Kidney (tissue), 14 donors: Measurements from ENCODE around the gene ACBD7. TPM values are rescaled to one million over a fixed set of nuclear protein-coding genes. Genes with fewer than 3 reads are reported as not detected.

Experiments
- DNase-seq, 5 donors: peaks; one replicate each; pipeline ENCODE4 v3.0.0-alpha.2; 2013 to 2020
- FAIRE-seq: peaks from 2 replicates; lab custom pipeline; 2012; peaks lifted over from hg19 to GRCh38; lab: Jason Lieb, UNC
- H3K27ac ChIP-seq, 2 donors: one replicate each; pipeline ENCODE4 v1.7.0; 2013; ENCODE audit warnings: low read depth in 2 of 2, low read length in 2 of 2, inconsistent platforms in 1 of 2
- H3K27me3 ChIP-seq: one replicate; pipeline ENCODE4 v1.7.1; 2013; ENCODE audit warnings: low read length, inconsistent platforms; ENCODE audit not compliant: control insufficient read depth, insufficient read depth
- H3K36me3 ChIP-seq, 3 donors: one replicate each; pipeline versions ENCODE4 v1.7.0 to v1.7.1; 2013; ENCODE audit warnings: low read length in 3 of 3, control low read depth in 1 of 3, inconsistent platforms in 1 of 3; ENCODE audit not compliant: insufficient read depth in 3 of 3, control insufficient read depth in 2 of 3
- H3K4me1 ChIP-seq, 3 donors: one replicate each; pipeline versions ENCODE4 v1.7.0 to v1.7.1; 2013; ENCODE audit warnings: low read length in 3 of 3, inconsistent platforms in 1 of 3, low read depth in 1 of 3; ENCODE audit not compliant: control insufficient read depth in 2 of 3, insufficient read depth in 2 of 3
- H3K4me3 ChIP-seq, 3 donors: one replicate each; pipeline versions ENCODE4 v1.7.0 to v1.8.1; 2013; ENCODE audit warnings: low read length in 3 of 3, control low read depth in 1 of 3, inconsistent platforms in 1 of 3
- H3K9ac ChIP-seq, 3 donors: one replicate each; pipeline versions ENCODE4 v1.7.0 to v1.7.1; 2013; ENCODE audit warnings: low read length in 3 of 3, control low read depth in 1 of 3, inconsistent platforms in 1 of 3
- H3K9me3 ChIP-seq, 3 donors: one replicate each; pipeline versions ENCODE4 v1.7.0 to v1.7.1; 2013; ENCODE audit warnings: low read length in 3 of 3, control low read depth in 1 of 3, inconsistent platforms in 1 of 3; ENCODE audit not compliant: control insufficient read depth in 2 of 3, insufficient read depth in 1 of 3
- intact Hi-C: fragments of 100-400 bp; cut with DNase I; formaldehyde crosslinking; loops from one replicate; pipeline ENCODE4 v1.11.1; 2022
- polyA plus RNA-seq: library from polyadenylated mRNA; stranded (reverse); fragments of 350-450 nt; fragmentation: Illumina TruSeq; extraction: RNeasy Lipid Tissue Mini Kit (QIAGEN cat#74804); gene quantifications from one replicate; pipeline ENCODE4 v1.2.3, GENCODE V29; 2014; ENCODE audit warnings: low read depth, low replicate concordance; ENCODE audit not compliant: insufficient read depth
- total RNA-seq: library from RNA; stranded (reverse); fragmentation: NEBNext Ultra II Directional; extraction: Animal tissue kit (Norgen Biotek cat#: 25700); gene quantifications from one replicate; pipeline ENCODE4 v1.2.1, GENCODE V29; 2021
- TF ChIP-seq, protein P1 (sequence below): IDR thresholded peaks from 3 replicates; pipeline ENCODE4 v1.5.1; 2012; ENCODE audit warnings: mild to moderate bottlenecking, moderate library complexity, borderline replicate concordance; ENCODE audit not compliant: insufficient read depth; ENCODE audit errors: extremely low read depth
- donor health status: control.
- donor health status: control.
- donor health status: control.
- donor health status: control.
- donor health status: control.
- donor health status: DM: yes; HTN: yes; CAD: no.
- donor health status: Normal renal cell carcinoma (clear cell type).

The ACBD7 gene
- total and polyA plus RNA-seq, 2 donors from 2014 or later, result 0.50 to 0.56 TPM

DNA sequence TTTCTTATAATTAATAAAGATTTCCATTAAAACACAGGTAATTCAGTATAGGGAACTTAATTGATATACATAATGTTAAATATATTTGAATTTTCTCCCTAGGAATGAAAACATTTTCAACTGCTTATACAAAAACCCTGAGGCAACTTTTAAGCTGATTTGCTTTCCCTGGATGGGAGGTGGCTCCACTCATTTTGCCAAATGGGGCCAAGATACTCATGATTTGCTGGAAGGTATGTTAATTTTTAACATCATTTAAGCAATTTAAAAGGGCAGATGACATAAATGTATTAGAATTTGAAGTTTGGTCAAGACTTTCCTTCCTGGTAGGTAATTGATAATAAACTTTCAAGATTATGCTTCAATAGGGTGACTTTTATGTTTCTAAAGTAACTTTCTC, 39.0 kb downstream of the ACBD7 start:
- no peak overlapping the region for H3K27ac ChIP-seq
- DNase-seq, result no peak
- H3K36me3 ChIP-seq, result no peaks in the 10 kb centered on the region
- no peaks in the 10 kb centered on the region for H3K4me1 ChIP-seq
- H3K9ac ChIP-seq, result no peak overlapping the region
- no peaks in the 10 kb centered on the region for H3K27me3 ChIP-seq
- no peak overlapping the region for H3K4me3 ChIP-seq
- intact Hi-C loops, result no loop called here
- FAIRE-seq, result no peak
- TF ChIP-seq, protein P1, sequence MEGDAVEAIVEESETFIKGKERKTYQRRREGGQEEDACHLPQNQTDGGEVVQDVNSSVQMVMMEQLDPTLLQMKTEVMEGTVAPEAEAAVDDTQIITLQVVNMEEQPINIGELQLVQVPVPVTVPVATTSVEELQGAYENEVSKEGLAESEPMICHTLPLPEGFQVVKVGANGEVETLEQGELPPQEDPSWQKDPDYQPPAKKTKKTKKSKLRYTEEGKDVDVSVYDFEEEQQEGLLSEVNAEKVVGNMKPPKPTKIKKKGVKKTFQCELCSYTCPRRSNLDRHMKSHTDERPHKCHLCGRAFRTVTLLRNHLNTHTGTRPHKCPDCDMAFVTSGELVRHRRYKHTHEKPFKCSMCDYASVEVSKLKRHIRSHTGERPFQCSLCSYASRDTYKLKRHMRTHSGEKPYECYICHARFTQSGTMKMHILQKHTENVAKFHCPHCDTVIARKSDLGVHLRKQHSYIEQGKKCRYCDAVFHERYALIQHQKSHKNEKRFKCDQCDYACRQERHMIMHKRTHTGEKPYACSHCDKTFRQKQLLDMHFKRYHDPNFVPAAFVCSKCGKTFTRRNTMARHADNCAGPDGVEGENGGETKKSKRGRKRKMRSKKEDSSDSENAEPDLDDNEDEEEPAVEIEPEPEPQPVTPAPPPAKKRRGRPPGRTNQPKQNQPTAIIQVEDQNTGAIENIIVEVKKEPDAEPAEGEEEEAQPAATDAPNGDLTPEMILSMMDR, result no peak
- peaks cover 0 to 1% (median 0%) of the 10 kb centered on the region in 3 donors for H3K9me3 ChIP-seq

DNA sequence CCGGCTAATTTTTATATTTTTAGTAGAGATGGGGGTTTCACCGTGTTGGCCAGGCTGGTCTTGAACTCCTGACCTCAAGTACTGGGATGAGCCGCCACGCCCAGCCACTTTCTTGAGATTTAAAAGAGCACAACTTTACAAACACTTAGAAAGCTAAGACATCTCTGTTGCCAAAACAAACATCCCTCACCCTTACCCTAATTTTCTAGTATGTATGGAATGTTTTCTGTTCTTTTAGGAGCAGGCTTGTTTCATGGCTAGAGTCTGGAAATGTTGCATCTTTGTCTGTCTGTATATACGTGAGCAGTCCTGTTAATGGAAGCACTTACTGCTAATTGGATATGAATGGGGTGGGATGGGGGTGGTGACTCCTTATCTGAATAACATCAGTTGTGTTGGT, 42.0 kb downstream of the ACBD7 start:
- Histone ChIP-seq H3K9ac (no peak overlapping the region), H3K27me3 (no peaks in the 10 kb centered on the region), H3K4me3 (no peak overlapping the region), H3K9me3 (no peaks in the 10 kb centered on the region), H3K36me3 (no peaks in the 10 kb centered on the region), H3K27ac (no peak overlapping the region), H3K4me1 (no peaks in the 10 kb centered on the region)
- DNase-seq (peak in 3 of 5 donors; percentile 53 to 79 (median 77)), FAIRE-seq (no peak)
- TF ChIP-seq, protein P1, result no peak
- intact Hi-C loops, result no loop called here

DNA sequence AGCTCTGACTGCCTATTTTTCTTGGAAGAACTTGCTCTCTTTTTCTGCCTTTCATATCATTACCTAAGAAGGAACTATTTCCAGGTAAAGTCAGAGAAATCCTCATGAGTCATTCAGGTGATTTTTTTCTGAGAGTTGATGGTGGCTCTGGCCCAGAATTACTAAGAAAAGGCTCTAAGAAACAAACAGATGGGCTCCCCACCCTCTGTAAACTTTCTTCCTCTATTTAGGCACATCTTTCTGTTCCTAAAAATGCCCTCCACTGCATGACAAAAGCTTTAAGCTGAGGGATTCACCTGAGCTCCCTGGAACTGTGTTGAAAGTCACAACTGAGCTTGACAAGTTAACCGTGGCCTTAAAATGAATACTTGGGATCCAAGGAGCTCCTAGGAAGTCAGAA, 43.2 kb downstream of the ACBD7 start:
- Histone ChIP-seq H3K9me3 (no peaks in the 10 kb centered on the region), H3K27me3 (no peaks in the 10 kb centered on the region), H3K4me3 (no peak overlapping the region), H3K27ac (no peak overlapping the region), H3K9ac (no peak overlapping the region), H3K36me3 (no peaks in the 10 kb centered on the region), H3K4me1 (no peaks in the 10 kb centered on the region)
- TF ChIP-seq, protein P1, result no peak
- no peak for FAIRE-seq
- intact Hi-C loops, result no loop called here
- DNase-seq, result no peak

DNA sequence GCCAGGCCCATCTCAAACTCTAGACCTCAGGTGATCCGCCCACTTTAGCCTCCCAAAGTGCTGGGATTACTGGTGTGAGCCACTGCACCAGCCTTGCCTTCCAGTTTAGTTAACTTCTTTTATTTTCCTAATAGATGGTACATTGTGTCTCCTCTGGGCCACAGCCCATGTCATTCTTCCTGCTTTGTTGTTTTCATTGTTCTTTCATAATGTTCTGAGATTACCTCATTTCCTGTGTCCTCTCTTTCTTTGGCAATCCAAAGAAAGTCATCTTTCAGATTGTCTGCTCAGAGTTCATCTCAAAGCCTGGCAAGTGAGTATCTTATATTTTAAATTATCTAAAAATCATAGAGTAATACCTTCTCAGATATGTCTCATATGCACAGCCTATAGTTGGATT, 44.9 kb downstream of the ACBD7 start, which contains the start of gene OLAH:
Gene OLAH, plus strand, starts transcription at position 270 of the 400 bp plus-strand sequence. CDS start 3,346 bp downstream, outside the sequence.
- Histone ChIP-seq H3K9ac (no peak within 1 kb of the TSS), H3K4me3 (no peak within 1 kb of the TSS), H3K27me3 (no peaks in the 10 kb centered on the region), H3K36me3 (no peaks in the 10 kb centered on the region), H3K27ac (no peak within 1 kb of the TSS), H3K4me1 (no peaks in the 10 kb centered on the region), H3K9me3 (no peaks in the 10 kb centered on the region)
- FAIRE-seq, result no peak
- no peak for DNase-seq
- intact Hi-C loops, result no loop called here
- TF ChIP-seq, protein P1, result no peak
